NCI-H1048 (cell line): ENCODE data around the gene PSG1.
"Not testable (repeated sequence)": the region's sequence is repeated elsewhere in the genome, so short reads cannot be mapped to it uniquely, and the experiment has no call there.

Experiments
- DNase-seq: peaks from one replicate; lab custom pipeline; 2025; lab: John Stamatoyannopoulos, UW

The PSG1 gene

DNA sequence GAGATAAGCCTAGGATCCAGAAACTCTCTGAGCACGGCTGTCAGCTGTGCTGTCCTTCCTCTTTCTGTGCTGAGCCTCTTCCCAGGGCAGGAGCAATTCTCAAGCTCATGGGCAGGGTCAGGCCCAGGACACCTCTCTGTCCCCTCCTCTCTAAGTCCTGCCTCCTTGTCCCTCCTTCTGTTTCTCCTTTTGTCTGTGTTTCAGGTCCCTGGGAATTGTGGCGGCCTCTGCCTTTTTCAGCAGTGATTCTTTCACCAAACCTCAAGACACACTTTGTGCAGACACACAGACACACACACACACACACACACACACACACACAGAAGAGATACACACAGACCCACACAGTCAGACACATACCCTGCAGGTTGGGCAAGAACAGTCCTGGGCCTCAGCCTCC lies at the start of gene PSG1:
Gene PSG1, minus strand, starts transcription at position 101 of the 400 bp plus-strand sequence. CDS start 132 bp downstream, outside the sequence.
- no peak for DNase-seq

DNA sequence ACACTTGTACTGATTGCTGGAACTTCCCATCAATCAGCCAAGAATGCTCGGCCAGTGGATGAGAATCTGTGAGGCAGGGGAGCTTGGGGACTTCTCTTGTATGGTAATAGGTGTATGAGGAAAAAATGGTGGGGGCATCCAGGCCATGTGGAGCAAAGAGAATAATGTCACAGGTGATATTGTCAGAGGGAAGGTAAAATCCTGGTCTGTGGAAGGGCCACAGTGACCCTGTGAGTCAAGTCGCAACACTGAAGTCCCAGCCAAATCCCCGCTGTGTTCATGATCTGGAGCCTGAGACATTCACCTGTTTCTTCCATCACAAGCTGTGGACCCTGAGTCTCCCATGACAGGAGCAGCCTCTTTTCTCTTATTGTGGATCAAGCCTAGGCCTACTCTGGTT lies 49.4 kb upstream of the PSG1 start:
- no peak for DNase-seq

DNA sequence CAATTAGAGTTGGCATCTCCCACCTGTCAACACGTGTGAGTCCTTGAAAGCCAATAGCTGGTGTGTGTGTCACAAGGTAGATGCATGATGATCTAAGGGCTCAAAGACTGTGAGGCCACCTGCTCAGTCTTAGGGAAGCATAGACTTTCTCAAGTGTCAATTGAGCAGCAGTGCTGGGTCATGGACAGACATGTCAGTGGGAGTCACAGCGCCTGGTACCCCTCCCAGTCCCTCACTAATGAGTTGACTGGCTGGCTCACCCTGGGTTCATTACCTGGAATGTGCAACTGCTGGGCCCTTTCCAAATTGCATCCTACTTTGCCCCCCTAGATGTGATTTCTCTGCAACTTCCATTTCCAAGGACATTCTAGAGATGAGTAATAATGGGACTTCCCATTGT lies 47.3 kb upstream of the PSG1 start:
- DNase-seq: no peak

DNA sequence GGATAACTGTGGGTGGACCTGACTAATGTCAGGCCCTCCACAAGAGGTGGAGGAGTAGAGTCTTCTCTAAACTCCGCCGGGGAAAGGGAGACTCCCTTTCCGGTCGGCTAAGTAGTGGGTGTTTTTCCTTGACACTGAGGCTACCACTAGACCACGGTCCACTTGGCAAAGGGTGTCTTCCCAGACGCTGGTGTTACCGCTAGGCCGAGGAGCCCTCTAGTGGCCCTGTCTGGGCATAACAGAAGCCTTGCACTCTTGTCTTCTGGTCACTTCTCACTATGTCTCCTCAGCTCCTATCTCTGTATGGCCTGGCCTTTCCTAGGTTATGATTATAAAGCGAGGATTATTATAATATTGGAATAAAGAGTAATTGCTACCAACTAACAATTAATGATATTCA lies 43.6 kb upstream of the PSG1 start:
- not testable (repeated sequence) for DNase-seq

DNA sequence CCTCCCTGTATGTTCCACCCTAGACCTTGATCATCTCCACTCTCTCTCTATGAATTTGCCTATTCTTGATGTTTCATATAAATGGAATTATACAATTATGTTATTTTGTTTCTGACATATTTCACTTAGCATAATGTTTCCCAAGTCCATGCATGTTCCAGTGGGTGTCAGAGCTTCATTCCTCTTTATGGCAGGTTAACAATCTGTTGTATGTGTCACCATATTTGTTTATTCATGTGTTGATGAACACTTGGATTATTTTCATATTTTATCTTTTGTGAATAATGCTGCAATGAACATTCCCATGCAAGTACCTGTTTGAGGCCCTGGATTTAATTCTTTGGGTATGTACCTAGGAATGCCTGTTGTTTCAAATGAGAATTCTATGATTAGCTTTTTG lies 41.5 kb upstream of the PSG1 start:
- DNase-seq: not testable (repeated sequence)

DNA sequence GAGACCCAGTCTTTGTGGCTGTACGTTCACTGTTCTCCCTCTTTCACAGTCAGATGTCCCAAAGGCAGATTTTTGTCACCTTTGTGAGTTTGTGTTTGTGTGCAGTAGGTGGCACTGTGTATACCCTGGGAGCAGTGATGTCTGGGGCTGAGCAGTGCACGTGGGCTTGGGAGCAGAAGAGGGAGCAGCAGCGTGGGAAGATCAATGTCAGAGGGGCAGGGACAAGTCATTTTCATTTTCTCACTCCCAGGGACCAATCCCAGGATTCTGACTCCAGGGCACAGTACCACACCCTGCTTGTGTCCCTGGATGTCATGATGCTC lies 40.2 kb upstream of the PSG1 start:
- no peak for DNase-seq

DNA sequence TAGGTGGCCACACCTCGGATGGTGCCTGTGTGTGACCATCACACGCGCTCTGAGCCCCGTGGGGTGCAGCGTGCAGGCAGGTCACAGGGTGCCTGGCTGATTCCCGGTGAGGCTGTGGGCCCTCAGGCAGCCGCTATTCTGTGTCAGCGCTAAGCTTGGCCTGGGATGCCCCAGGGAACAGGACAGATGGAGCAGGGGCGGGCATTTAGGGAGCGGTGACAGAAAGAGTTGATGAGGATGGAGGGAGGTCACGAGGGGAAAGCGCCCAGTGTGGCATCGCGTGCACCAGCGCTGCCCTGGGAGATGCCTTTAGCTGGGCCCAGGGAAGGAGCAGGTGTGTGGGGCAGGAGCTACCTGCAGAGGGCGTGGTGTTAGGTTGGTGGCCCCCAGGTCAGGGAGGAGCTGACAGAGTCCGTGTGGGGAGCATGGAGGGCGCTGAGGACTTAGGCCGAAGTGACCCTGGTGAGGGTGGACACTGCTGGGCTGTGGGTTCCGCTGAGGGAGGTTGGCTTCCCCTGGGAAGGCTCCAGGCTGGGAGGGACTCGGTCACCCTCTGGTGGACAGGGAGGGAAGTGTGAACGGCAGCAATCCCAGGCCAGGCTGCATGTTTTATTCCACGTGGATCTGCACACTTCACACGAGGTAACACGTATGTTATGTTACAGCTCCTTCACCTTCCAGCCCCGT lies 39.7 kb upstream of the PSG1 start:
- not testable (repeated sequence) for DNase-seq

DNA sequence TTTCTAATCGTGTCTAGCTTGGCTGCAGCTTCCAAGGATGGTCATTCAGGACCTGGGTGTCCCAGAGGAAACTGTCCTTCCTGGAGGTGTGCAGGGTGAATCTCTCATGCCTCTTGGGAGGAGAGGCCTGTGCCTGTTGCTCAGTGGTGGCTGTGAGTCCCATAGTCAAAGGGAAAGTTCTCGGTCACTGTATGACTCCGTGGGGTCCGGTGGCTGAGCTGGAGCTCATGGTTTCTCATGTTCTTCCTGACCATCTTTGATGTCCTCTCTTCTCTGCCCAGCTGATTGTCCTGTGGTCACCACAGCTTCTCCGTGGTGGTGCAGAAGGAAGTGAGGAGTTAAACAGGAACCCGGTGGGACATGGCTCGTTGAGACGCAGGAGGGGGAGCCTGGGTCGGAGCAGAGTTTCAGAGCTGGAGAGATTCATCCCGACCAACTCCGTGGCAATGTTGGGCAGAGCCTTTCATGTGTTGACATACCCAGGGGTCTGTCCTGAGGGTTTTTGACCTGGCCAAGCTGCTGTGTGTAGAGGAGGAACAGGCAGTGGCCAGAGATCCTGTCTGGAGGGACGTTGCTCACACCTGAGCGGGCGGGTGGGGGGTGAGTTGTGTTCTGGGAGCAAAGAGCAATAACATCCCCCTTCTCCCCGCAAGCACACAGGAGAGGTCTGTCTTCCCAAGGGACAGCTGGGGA lies 39.0 kb upstream of the PSG1 start:
- DNase-seq: not testable (repeated sequence)

DNA sequence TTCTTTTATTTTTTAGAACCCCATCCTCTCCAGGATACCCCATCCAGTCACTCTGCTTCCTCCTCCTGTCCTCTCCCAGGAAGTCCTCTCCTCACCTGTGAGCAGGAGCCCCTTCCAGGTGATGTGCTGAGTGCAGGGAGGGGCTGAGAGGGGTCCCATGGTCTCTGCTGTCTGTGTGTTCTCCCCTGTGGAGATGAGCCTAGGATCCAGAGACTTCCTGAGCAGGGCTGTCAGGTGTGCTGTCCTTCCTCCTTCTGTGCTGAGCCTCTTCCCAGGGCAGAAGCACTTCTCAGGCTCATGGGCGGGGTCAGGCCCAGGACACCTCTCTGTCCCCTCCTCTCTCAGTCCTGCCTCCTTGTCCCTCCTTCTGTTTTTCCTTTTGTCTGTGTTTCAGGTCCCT lies 38.1 kb upstream of the PSG1 start, which contains the start of gene PSG6:
Gene PSG6, minus strand, starts transcription at position 261 of the 400 bp plus-strand sequence. Its CDS starts 102 bp downstream, at position 159.
- DNase-seq: not testable (repeated sequence)

DNA sequence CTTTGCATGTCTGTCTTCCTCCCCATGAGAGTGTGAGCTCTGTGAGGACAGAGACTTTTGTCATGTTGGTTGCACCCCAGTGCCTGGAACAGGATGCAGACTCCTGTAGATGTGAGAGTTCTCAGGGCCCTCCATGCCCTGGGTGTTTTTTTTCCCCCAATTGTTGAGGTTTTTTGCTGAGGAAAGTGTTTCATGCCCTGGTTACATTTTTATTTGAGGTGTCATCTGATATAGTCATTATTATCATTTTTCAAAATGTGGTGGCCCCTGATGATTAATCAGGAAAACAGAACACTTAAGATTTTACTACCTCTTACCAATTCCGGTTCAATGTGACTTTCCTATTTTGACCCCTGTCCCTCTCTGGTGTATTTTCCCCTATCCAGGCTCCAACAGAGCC lies 37.4 kb upstream of the PSG1 start:
- not testable (repeated sequence) for DNase-seq

DNA sequence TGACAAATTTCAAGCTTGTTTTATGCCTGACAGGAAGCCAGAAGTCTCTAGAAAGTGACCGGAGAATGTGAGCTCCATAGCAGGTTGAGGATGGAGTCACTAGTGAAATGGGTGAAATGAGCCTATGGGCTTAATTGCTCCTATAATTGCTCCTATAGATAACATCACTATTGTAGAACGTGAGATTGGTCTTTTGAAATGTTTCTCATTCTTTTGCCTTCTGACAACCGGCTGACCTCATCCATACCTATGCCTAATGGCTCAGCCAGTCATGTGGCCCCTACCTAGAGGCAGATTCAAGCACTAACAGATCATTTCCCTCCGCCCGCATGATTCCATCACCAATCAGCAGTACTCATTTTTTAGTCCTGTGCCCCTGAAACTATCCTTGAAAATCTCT lies 34.0 kb upstream of the PSG1 start:
- DNase-seq: not testable (repeated sequence)

DNA sequence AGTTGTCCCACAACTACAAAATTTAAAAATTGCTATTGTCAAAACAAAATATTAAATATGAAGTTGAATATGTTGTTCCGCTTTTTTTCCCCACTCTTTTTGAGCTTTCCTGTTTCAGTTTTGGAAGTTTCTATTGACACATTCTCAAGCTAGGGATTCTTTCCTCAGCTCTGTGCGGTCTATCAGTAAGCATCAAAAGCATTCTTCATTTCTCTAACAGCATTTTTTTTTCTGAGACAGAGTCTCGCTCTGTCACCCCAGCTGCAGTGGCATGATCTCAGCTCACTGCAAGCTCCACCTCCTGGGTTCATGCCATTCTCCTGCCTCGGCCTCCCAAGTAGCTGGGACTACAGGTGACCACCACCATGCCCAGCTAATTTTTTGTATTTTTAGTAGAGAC lies 33.4 kb upstream of the PSG1 start:
- DNase-seq: not testable (repeated sequence)

DNA sequence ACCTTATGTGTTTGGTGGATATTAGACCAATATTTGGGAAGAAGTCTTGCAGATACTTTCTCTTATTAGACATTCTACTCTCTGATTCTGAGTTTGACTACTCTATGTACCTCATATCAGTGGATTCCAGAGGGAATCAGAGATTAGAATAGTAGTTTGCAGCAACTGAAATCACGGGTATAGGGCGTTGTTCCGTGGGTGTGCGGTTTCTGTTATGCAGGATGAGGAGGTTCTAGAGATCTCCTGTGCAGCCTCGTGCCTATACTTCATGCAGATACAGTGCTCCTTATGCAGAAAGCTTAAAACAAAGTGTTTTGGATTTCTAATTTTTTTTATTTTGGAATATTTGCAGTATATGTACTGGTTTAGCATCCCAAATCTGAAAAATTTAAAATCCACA lies 32.2 kb upstream of the PSG1 start:
- DNase-seq: not testable (repeated sequence)

DNA sequence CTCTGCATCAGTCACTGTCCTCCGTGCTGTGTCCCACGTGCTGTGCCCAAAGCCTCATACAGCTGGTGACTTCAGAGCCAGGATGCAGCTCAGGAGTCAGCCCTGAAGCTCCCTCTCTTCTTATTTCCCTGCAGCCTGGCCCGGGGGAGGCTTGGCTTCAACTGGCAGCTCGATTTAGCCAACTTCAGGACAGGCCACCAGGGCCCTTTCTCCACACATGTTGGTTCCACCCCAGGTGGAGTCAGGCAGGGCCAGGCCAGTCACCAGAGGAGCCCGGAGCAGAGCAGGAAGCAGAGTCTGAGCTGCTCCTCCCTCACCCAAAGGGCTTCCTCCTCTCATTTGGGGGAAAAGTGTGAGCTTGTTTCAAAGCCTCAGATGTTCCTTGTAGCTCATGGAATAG lies 26.6 kb upstream of the PSG1 start:
- DNase-seq: not testable (repeated sequence)

DNA sequence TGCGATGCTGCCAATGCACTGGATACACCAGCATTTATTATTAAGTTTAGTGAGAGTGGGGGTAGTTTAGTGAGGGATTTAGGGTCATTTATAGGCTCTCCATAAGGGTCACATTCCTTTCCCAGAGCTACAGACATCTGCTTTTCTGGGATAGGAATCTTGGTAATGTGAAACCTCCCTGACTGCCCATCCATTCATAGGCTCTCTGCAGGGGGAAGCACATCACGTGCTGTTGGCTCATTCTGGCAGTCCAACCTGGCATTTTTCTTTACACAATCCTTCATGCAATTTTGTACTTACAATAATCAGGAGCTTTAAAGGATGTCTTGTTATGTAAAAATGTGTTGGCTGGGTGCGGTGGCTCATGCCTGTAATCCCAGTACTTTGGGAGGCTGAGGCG lies 21.0 kb upstream of the PSG1 start:
- not testable (repeated sequence) for DNase-seq

DNA sequence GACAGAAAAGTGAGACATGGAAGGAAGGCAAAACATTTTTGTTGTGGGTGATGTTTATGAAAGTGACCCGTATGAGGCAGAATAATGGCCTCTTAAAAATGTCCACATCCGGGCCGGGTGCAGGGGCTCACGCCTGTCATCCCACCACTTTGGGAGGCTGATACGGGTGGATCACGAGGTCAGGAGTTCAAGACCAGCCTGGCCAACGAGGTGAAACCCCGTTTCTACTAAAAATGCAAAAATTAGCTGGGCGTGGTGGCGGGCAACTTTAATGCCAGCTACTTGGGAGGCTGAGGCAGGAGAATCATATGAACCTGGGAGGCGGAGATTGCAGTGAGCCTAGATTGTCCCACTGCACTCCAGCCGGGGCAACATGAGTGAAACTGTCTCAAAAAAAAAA lies 20.2 kb upstream of the PSG1 start:
- not testable (repeated sequence) for DNase-seq

DNA sequence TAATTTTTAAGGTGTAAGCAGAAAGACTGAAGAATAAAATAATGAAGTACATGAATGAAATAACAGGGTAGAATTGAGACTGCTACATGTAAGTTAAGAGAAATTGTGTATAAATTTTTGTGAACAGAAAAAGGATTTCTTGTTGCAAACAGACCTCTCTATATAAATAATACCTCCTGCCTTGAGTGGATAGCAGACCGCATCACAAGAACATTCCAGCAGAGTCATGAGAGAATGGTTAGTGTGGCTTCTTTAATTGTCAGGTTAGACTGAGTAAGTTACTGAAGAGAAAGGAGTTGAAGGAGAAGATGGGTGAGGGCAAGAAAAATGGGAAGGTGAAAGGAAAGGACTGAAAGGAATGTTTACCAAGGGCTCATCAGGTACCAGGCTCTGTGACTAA lies 19.6 kb upstream of the PSG1 start:
- not testable (repeated sequence) for DNase-seq

DNA sequence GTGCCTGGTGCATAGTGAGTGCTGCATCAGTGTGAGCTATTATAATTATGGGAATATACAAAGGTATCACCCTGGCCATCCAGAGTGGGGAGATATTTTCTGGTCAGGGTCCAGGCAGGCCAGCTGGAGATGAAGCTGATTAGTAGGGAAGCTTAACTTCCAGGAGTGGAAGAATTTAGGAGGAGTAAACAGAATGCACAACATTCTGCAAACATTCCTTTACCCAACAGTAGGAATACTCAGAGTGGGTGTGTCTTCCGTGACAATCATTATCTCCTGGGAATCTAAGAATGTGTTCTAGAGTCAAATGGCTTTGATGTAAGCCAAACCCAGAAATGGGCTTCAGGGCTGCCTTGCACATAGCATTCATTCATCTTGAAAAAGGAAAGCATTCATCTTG lies 19.1 kb upstream of the PSG1 start:
- not testable (repeated sequence) for DNase-seq

DNA sequence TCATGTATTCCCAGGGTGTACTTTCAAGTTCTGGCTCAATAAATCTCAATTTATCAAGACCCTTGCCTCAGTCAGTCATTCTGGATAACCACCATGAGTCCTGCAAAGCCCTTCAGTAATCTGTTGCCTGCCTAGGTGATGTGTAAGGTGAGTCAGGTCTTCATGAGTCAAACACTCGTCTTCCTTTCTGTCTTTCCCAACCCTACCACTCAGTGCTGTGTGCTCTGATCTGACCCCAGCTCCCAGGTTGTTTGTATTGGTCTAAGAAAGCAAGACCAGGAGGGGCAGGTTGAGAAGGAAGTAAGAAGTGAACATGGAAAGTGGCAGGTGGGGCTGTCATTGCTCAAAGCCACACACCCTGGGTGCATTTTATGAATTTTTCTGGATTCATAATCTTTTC lies 18.2 kb upstream of the PSG1 start:
- not testable (repeated sequence) for DNase-seq

DNA sequence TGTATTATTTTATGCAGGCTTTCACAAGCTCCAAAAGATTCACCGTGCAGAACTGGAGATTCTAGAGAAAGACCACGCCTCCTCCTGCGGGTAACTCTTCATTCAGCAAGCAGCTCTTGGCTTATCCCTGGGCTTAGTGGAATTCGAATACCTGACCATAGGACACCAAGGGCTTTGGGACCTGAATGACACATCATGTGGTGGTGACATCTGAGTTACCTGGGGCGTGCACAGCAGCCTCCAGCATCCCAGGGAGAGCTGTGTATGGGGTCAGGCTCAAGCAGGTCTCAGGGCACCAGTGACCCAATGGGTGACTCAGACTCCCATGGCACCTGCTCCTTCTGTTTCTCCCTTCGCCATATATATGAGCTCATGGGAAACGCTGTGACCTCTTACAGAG lies 10.9 kb upstream of the PSG1 start:
- DNase-seq: not testable (repeated sequence)

DNA sequence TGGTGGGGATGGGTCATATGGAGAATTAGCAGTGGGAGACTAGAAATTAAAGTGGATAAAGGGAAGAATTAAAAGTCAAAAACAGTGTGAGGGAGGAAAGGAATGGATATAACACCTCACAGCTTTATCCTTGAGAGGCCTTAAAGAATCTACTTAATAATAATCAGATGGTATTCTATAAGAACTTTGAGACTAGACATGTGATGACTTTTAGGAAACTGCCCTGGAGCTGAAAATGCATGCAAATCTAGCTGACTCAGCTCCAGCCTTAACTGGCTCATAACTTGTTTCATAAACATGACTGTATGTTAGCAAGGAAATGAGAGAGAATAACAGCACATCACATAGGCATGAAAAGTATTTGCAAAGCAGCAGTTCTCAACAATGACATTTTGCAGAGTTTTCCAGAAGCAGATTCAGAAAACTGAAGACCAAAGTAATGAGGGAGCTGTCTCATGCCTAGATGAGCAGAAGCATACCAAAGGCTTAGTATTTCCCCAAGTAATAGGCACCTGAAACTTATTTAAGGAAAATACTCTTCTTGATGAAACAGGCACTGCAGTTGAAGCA lies 8.4 kb upstream of the PSG1 start:
- DNase-seq: not testable (repeated sequence)

DNA sequence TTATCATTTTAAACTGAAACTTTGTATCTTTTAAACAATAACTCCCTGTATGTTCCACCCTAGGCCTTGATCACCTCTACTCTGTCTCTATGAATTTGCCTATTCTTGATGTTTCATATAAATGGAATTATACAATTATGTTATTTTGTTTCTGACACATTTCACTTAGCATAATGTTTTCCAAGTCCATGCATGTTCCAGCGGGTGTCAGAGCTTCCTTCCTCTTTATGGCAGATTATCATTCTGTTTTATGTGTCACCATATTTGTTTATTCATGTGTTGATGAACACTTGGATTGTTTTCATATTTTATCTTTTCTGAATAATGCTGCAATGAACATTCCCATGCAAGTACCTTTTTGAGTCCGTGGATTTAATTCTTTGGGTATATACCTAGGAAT lies 3.2 kb upstream of the PSG1 start:
- not testable (repeated sequence) for DNase-seq

DNA sequence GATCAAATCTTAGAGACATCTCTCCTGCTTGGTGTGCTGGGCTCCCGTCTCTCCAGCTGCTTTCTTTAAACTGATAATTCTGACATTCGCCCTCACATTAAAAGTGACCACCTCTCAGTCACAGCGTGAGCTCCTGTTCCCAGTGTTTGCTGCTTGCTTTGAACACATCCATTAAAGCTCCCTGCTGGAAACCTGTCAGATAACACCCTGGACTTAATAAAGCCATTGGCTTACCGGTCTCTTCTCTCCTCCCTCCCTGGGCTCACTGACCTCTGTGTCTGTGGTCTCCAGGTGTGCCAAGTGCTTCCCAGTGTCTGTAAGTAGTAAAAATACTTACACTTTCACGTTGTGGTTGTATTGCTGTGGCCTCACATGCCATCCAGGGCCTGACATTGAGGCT lies 2.5 kb upstream of the PSG1 start:
- DNase-seq: not testable (repeated sequence)
